Neural crest cell (in vitro differentiated cells): ENCODE data around the gene TGFB1. TPM values are rescaled to one million over a fixed set of nuclear protein-coding genes. Genes with fewer than 3 reads are reported as not detected.

ENCODE experiments used
- DNase-seq: peaks from one replicate; pipeline ENCODE4 v3.0.0; 2021; ENCODE audit warnings: low read depth, mixed read lengths, low spot score
- H3K27ac Mint-ChIP-seq: one replicate; pipeline ENCODE4 v1.8.0; 2021; ENCODE audit warnings: mild to moderate bottlenecking, mixed read lengths; ENCODE audit not compliant: unreplicated experiment
- H3K27me3 Mint-ChIP-seq: 2 replicates; pipeline ENCODE4 v1.8.0; 2021; ENCODE audit warnings: low read depth, mild to moderate bottlenecking, mixed read lengths
- H3K36me3 Mint-ChIP-seq: 2 replicates; pipeline ENCODE4 v1.8.0; 2021; ENCODE audit warnings: low read depth, mild to moderate bottlenecking, mixed read lengths
- H3K4me1 Mint-ChIP-seq: 2 replicates; pipeline ENCODE4 v1.8.0; 2021; ENCODE audit warnings: mixed read lengths
- H3K4me3 Mint-ChIP-seq: one replicate; pipeline ENCODE4 v1.8.0; 2021; ENCODE audit warnings: mild to moderate bottlenecking, mixed read lengths
- H3K9me3 Mint-ChIP-seq: 2 replicates; pipeline ENCODE4 v1.8.0; 2021; ENCODE audit warnings: mixed read lengths
- CTCF ChIP-seq: fragments of 200-600 bp; sonication (generic); conservative IDR thresholded peaks from 2 replicates; pipeline ENCODE4 v1.5.0; 2021; ENCODE audit warnings: antibody characterized with exemption, mild to moderate bottlenecking
- total RNA-seq: library from RNA; stranded (reverse); gene quantifications from 2 replicates; pipeline ENCODE4 v1.2.1, GENCODE V29; 2021

TGFB1 gene
- total RNA-seq, 1 donor from 2014 or later: 2.2 TPM

- Mint-ChIP-seq H3K27me3 (peaks cover 28% of the 10 kb centered on the region), H3K4me1 (peaks cover 46% of the 10 kb centered on the region), H3K9me3 (no peaks in the 10 kb centered on the region), H3K36me3 (no peaks in the 10 kb centered on the region), H3K27ac (peak overlapping the region; percentile 86), H3K4me3 (peak overlapping the region; percentile 50)
- no peak for TF ChIP-seq CTCF
- DNase-seq: no peak
These were observed 31.3 kb downstream of the TGFB1 start for GRCh38 chr19:41322451-41322850.

GRCh38 chr19:41321600-41322270 lies 32.0 kb downstream of the TGFB1 start:
- peaks cover 7% of the 10 kb centered on the region for H3K36me3 Mint-ChIP-seq
- peak overlapping the region; percentile 77 for H3K4me3 Mint-ChIP-seq
- peak; percentile 64 for TF ChIP-seq CTCF
- DNase-seq: peak; percentile 63
- no peaks in the 10 kb centered on the region for H3K9me3 Mint-ChIP-seq
- peaks cover 42% of the 10 kb centered on the region for H3K4me1 Mint-ChIP-seq
- peaks cover 24% of the 10 kb centered on the region for H3K27me3 Mint-ChIP-seq
- H3K27ac Mint-ChIP-seq: peak overlapping the region; percentile 86

- Mint-ChIP-seq H3K4me3 (peak overlapping the region; percentile 77), H3K27me3 (peaks cover 18% of the 10 kb centered on the region), H3K4me1 (peaks cover 37% of the 10 kb centered on the region), H3K9me3 (no peaks in the 10 kb centered on the region), H3K36me3 (peaks cover 12% of the 10 kb centered on the region), H3K27ac (peak overlapping the region; percentile 86)
- no peak for TF ChIP-seq CTCF
- no peak for DNase-seq
These were observed 32.5 kb downstream of the TGFB1 start for GRCh38 chr19:41321204-41321599.

- peaks cover 16% of the 10 kb centered on the region for H3K27me3 Mint-ChIP-seq
- H3K4me3 Mint-ChIP-seq: no peak overlapping the region
- H3K36me3 Mint-ChIP-seq: peaks cover 15% of the 10 kb centered on the region
- H3K27ac Mint-ChIP-seq: no peak overlapping the region
- no peaks in the 10 kb centered on the region for H3K9me3 Mint-ChIP-seq
- no peak for DNase-seq
- no peak for TF ChIP-seq CTCF
- H3K4me1 Mint-ChIP-seq: peaks cover 33% of the 10 kb centered on the region
These were observed 33.2 kb downstream of the TGFB1 start for GRCh38 chr19:41320568-41320967.

- Mint-ChIP-seq H3K4me3 (no peak overlapping the region), H3K9me3 (no peaks in the 10 kb centered on the region), H3K4me1 (peaks cover 29% of the 10 kb centered on the region), H3K27ac (no peak overlapping the region), H3K27me3 (peaks cover 11% of the 10 kb centered on the region), H3K36me3 (peaks cover 15% of the 10 kb centered on the region)
- DNase-seq: no peak
- no peak for TF ChIP-seq CTCF
These were observed 33.6 kb downstream of the TGFB1 start for GRCh38 chr19:41320185-41320518.
